ENCODE measurements around the gene M1AP. TPM values are rescaled to one million over a fixed set of nuclear protein-coding genes. Genes with fewer than 3 reads are reported as not detected.
A peak's percentile ranks its signal among the peaks of the same experiment; 100 is the strongest.

M1AP gene
- total RNA-seq, 2 experiments from 2014 or later, result not detected

DNA sequence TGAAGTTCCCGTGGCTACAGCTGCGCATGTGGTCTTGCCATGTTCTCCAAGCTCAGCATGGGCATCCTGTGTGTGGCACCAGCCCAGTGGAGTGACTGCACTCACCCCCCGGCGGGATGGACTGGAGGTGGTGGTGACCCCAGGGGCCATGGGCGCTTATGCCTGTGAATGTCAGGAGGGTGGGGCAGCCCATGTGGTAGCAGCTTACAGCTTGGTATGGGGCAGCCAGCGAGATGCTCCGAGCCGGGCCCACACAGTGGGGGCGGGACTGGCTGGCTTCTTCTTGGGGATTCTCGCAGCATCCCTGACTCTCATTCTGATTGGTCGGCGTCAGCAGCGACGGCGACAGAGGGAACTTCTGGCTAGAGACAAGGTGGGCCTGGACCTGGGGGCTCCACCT is 31.5 kb upstream of the M1AP start:
- no peak for ATAC-seq
- CTCF ChIA-PET, result no interaction called here
- no peaks in the 10 kb centered on the region for H3K36me3 Mint-ChIP-seq (ENCODE audit: low read depth)

DNA sequence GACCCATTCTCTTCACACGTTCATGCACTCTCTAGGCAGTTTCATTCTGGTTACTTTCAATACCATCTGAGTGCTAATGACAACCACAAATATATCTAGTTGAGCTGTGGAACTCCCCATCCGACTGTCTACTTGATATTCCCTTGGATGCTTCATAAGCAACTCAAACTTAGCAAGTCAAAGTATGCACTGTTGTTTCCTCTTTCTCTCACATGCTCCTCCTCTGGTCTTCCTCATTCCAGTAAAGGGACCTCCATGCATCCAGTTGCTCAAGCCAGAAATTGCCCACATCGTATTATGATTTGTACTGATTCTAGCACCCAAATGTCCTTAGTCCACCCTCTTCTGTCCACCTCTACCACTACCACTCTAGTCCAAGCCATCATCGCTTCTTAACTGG is 28.2 kb upstream of the M1AP start:
- Mint-ChIP-seq H3K4me1 (ENCODE audit: low read depth) (no peaks in the 10 kb centered on the region), H3K36me3 (ENCODE audit: low read depth) (no peaks in the 10 kb centered on the region), H3K27ac (no peak overlapping the region), H3K4me3 (no peak overlapping the region), H3K9me3 (ENCODE audit: insufficient read depth) (no peaks in the 10 kb centered on the region), H3K27me3 (ENCODE audit: low read depth) (no peaks in the 10 kb centered on the region)
- ATAC-seq (no peak), DNase-seq (no peak)
- CTCF ChIA-PET, result no interaction called here
- POLR2A ChIA-PET, result no interaction called here

More for the DNA sequence above, 31.5 kb upstream of the M1AP start:
- H3K4me3 Mint-ChIP-seq, result no peak overlapping the region
- POLR2A ChIA-PET, result interaction anchor here (1.0 kb wide), 1 partner anchor 32 kb away, joined by 3 read pairs; the partner anchor contains the start of gene M1AP
- no peaks in the 10 kb centered on the region for H3K27me3 Mint-ChIP-seq (ENCODE audit: low read depth)
- DNase-seq, result no peak
- no peaks in the 10 kb centered on the region for H3K9me3 Mint-ChIP-seq (ENCODE audit: insufficient read depth)
- no peaks in the 10 kb centered on the region for H3K4me1 Mint-ChIP-seq (ENCODE audit: low read depth)
- no peak overlapping the region for H3K27ac Mint-ChIP-seq

DNA sequence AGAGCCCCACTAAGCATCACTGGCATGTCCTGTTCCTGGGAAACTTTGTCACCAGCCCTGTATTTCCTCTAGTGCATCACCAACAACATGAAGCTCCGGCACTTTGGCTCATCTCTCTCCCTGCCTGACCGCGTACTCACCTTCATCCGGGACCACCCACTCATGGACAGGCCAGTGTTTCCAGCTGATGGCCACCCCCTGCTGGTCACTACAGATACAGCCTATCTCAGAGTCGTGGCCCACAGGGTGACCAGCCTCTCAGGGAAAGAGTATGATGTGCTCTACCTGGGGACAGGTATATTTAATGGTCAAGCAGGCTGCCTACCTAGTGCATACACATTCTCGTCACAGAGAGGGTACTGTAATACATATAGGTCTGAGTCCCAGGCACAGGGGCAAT is 27.0 kb upstream of the M1AP start:
- Mint-ChIP-seq H3K36me3 (ENCODE audit: low read depth) (no peaks in the 10 kb centered on the region), H3K9me3 (ENCODE audit: insufficient read depth) (no peaks in the 10 kb centered on the region), H3K4me3 (no peak overlapping the region)

DNA sequence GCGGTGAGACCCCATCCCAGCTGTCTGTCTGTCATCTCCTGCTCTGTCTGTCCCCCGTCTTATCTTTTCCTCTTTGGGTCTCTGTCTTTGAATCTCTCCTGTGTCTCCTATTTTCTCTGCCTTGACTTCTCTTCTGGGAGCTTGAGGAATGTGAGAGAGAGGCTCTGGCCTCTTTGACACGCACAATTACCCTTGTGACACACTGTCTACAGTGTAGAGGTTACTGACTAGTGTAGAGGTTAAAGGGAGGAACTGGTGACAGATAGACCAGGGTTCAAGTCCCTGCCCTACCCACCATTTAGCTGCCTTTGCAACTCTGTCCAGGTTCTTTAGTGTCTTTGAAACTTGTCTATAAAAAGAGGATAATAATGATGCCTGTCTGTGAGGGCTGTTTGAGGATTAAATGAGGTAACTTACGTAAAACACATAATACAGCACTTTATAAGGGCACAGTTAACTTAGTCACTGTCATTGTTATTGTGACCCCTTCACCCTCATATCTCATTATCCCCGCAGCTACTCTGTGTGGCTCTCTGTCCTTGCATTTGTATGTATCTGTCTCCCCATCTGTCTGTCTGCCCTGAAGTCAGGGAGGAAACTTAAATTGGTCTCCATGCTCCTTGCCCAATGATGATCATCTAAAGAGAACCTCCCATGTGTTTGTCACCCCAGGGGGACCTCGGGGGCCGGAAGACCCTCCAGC is 25.8 kb upstream of the M1AP start:
- H3K36me3 Mint-ChIP-seq (ENCODE audit: low read depth), result no peaks in the 10 kb centered on the region
- H3K4me3 Mint-ChIP-seq, result no peak overlapping the region
- no peak overlapping the region for H3K27ac Mint-ChIP-seq
- POLR2A ChIA-PET, result no interaction called here
- H3K9me3 Mint-ChIP-seq (ENCODE audit: insufficient read depth), result no peaks in the 10 kb centered on the region
- no peaks in the 10 kb centered on the region for H3K4me1 Mint-ChIP-seq (ENCODE audit: low read depth)
- ATAC-seq (no peak), DNase-seq (no peak)
- H3K27me3 Mint-ChIP-seq (ENCODE audit: low read depth), result no peaks in the 10 kb centered on the region
- CTCF ChIA-PET, result no interaction called here

More for the DNA sequence above, 27.0 kb upstream of the M1AP start:
- ChIA-PET POLR2A (no interaction called here), CTCF (no interaction called here)
- Mint-ChIP-seq H3K27ac (no peak overlapping the region), H3K4me1 (ENCODE audit: low read depth) (no peaks in the 10 kb centered on the region), H3K27me3 (ENCODE audit: low read depth) (no peaks in the 10 kb centered on the region)
- no peak for DNase-seq
- no peak for ATAC-seq

DNA sequence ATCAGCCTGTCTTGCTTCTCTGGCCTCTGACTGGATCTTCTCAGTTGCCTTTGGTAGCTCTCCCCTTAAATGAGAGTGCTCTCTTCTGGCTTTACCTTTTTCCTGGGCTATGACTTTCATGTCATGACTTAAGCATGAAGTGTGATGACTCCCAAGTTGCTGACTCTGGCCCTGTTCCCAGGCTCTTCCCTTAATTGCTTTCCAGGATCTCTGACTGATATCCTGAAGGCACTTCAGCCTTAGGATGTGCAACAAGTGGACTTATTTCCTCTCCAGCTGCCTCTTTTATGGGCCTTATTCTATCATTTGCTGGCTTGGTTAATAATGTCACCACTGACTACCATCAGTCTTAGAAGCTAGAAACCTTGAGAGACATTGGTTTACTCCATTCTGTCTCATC is 23.3 kb upstream of the M1AP start:
- no peaks in the 10 kb centered on the region for H3K27me3 Mint-ChIP-seq (ENCODE audit: low read depth)
- CTCF ChIA-PET, result no interaction called here

DNA sequence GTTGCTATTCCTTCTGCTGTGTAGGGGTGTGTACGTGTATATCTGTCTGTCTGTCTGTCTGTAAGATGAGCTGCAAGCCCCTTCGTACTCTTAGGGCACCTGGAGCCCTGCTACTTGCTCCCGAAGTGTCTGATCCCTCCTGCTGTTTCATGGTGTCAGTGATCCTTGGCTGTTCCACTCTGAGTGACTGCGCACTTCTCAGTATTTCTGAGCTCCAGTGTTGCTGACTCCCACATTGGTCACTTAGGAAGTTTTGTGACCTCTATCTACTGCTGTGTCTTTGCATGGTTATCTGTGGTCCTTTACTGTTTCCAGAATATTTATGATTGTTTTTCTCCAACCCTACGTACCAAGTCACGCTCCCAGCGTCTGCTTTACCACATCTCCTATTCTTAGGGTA is 22.1 kb upstream of the M1AP start:
- ChIA-PET POLR2A (interaction anchor here (1.0 kb wide), 1 partner anchor 10 kb away, joined by 3 read pairs; no protein-coding TSS in a partner anchor), CTCF (no interaction called here)
- Mint-ChIP-seq H3K4me1 (ENCODE audit: low read depth) (no peaks in the 10 kb centered on the region), H3K9me3 (ENCODE audit: insufficient read depth) (no peaks in the 10 kb centered on the region), H3K36me3 (ENCODE audit: low read depth) (no peaks in the 10 kb centered on the region), H3K27ac (no peak overlapping the region), H3K4me3 (no peak overlapping the region), H3K27me3 (ENCODE audit: low read depth) (no peaks in the 10 kb centered on the region)
- ATAC-seq, result no peak
- DNase-seq, result no peak

More for the DNA sequence above, 23.3 kb upstream of the M1AP start:
- DNase-seq (no peak), ATAC-seq (no peak)
- H3K4me1 Mint-ChIP-seq (ENCODE audit: low read depth), result no peaks in the 10 kb centered on the region
- POLR2A ChIA-PET, result interaction anchor here (1.0 kb wide), 1 partner anchor 11 kb away, joined by 3 read pairs; no protein-coding TSS in a partner anchor
- no peaks in the 10 kb centered on the region for H3K36me3 Mint-ChIP-seq (ENCODE audit: low read depth)
- H3K27ac Mint-ChIP-seq, result no peak overlapping the region
- no peak overlapping the region for H3K4me3 Mint-ChIP-seq
- H3K9me3 Mint-ChIP-seq (ENCODE audit: insufficient read depth), result no peaks in the 10 kb centered on the region

DNA sequence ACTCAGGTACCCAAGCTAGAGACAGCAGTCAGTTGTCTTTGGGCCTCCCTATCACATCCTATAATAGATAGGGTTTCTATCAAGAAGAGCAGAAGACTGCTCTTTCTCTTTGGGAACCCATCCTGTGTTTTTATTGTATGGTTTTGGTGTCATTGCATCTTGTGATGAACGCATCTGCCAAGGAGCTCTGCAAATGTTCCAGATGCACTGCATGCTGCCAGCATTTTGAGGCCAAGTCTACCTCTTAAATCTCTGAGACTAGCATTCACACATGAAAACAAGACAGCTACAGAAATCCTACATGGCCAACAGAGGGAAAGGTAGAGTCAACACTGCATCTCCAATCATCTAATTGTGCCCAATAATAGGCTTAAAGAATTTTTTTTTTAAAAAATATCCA is 20.0 kb upstream of the M1AP start:
- Mint-ChIP-seq H3K36me3 (ENCODE audit: low read depth) (no peaks in the 10 kb centered on the region), H3K27ac (no peak overlapping the region), H3K4me1 (ENCODE audit: low read depth) (no peaks in the 10 kb centered on the region), H3K4me3 (no peak overlapping the region), H3K27me3 (ENCODE audit: low read depth) (no peaks in the 10 kb centered on the region), H3K9me3 (ENCODE audit: insufficient read depth) (no peaks in the 10 kb centered on the region)
- ChIA-PET POLR2A (no interaction called here), CTCF (no interaction called here)
- DNase-seq (no peak), ATAC-seq (no peak)

DNA sequence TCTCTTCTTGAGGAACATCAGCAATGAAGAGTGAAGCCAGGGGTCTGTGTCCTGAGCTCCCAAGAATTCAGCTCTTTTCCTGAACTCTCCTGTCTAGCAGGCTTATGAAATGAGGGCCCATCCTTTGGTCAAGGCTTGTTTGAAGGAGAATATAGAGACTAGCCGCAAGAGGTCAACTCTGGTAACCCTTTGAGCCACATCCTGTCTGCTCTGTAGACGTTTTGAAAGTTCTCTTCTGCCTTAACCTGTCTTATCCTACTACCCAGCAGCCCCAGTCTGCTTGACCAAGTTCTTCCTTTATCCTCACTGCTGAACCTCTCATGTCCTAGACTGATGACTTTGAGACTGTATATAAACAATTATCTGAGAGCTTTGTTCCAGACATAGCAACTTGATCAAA is 11.3 kb upstream of the M1AP start:
- no peak for ATAC-seq
- Mint-ChIP-seq H3K27ac (no peak overlapping the region), H3K36me3 (ENCODE audit: low read depth) (no peaks in the 10 kb centered on the region), H3K4me1 (ENCODE audit: low read depth) (peaks cover 15% of the 10 kb centered on the region), H3K9me3 (ENCODE audit: insufficient read depth) (no peaks in the 10 kb centered on the region), H3K4me3 (no peak overlapping the region), H3K27me3 (ENCODE audit: low read depth) (peaks cover 8% of the 10 kb centered on the region)
- DNase-seq, result no peak
- CTCF ChIA-PET, result no interaction called here
- POLR2A ChIA-PET, result no interaction called here

DNA sequence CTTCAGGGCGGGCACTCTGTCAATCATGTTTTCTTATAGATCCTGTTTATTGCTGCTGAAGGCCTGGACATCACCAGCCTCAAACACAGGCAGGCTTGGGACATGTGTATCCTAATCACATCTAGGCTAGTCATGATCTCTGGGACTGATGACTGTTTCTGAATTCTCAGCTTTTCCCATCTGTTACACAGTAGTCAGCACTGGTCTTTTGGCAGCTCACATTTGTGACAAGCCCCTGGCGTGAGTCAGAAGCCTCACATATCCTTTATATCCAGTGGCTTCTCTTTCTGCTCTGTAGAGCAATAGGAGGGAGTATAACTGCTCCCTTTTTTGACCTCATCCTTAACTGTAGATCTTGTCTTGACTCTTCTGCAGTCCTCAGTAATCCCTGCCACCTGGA is 10.4 kb upstream of the M1AP start:
- CTCF ChIA-PET, result no interaction called here
- Mint-ChIP-seq H3K4me1 (ENCODE audit: low read depth) (peaks cover 19% of the 10 kb centered on the region), H3K27ac (no peak overlapping the region), H3K27me3 (ENCODE audit: low read depth) (peaks cover 8% of the 10 kb centered on the region), H3K9me3 (ENCODE audit: insufficient read depth) (no peaks in the 10 kb centered on the region), H3K36me3 (ENCODE audit: low read depth) (no peaks in the 10 kb centered on the region), H3K4me3 (no peak overlapping the region)
- POLR2A ChIA-PET, result no interaction called here
- DNase-seq (no peak), ATAC-seq (no peak)

DNA sequence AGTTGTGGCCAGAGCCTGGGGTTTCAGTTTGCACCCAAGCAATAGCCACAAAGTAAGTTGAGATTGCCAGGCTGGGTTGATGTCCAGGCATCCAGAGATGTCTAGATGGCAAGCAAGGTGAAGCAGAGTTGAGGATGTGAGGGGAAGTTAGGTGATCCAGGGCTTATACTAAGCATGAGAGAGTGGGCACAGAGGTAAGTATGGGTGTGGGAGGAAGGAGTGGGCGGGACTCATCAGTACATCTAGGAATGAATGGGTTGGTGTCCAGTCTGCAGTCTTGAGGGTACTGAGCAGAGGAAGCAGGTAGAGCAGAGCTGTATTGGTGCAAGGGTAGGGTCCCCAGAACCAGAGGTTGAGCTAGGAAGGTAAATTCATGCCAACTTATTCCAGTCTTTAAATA is 7.4 kb upstream of the M1AP start:
- Mint-ChIP-seq H3K4me1 (ENCODE audit: low read depth) (peaks cover 25% of the 10 kb centered on the region), H3K27me3 (ENCODE audit: low read depth) (peaks cover 17% of the 10 kb centered on the region), H3K9me3 (ENCODE audit: insufficient read depth) (no peaks in the 10 kb centered on the region), H3K27ac (no peak overlapping the region), H3K4me3 (no peak overlapping the region), H3K36me3 (ENCODE audit: low read depth) (no peaks in the 10 kb centered on the region)
- ATAC-seq (no peak), DNase-seq (no peak)
- ChIA-PET CTCF (no interaction called here), POLR2A (interaction anchor here (0.6 kb wide), 1 partner anchor 18 kb away, joined by 3 read pairs; no protein-coding TSS in a partner anchor)

DNA sequence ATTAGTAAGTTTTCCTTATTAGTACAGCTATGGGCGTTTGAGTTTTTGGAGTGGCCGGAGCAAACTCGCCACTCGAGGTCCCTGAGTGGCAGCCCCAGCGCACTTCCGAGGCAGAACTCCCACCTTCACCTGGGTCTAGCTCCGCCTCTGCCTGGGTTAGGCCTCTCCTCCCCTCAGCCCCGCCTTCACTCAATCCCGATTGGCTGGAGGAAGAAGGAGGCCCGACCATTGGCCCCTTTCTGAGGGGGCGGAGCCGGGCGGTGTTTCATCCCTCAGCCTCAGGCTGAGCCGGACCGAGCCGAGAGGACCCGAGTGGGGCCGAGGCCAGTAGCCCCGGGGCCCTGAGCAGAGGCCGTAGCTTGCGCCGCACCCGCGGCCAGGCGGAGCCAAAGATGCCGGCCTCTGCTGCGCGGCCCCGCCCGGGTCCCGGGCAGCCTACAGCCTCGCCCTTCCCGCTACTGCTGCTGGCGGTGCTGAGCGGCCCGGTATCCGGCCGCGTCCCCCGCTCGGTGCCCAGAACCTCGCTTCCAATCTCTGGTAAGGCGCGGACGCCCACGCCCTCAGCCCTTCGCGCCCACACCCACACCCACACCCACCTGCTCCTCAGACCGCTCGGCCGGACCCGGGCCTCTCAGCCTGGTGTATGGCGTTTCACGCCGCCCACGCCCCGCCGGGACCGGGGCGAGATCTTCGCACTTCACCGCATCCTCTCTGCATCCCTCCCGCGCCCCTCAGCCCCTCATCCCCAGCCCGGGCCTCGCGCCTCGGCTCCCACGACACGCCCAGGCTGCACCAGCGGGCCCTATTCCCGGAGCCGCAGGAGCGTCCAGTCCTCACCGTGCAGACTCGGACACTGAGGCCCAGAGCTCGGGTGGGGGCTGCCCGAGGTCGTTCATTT is 6.1 kb upstream of the M1AP start, which contains the start of gene SEMA4F:
Gene SEMA4F (plus strand): TSS at position 263 of the 898 bp plus-strand sequence. CDS start 130 bp downstream, at position 393.
- DNase-seq, result peak; percentile 96
- peak; percentile 99 for ATAC-seq
- Mint-ChIP-seq H3K9me3 (ENCODE audit: insufficient read depth) (no peaks in the 10 kb centered on the region), H3K4me1 (ENCODE audit: low read depth) (peaks cover 20% of the 10 kb centered on the region), H3K27me3 (ENCODE audit: low read depth) (peaks cover 26% of the 10 kb centered on the region), H3K4me3 (peak within 1 kb of the TSS; percentile 80), H3K27ac (peak within 1 kb of the TSS; percentile 2), H3K36me3 (ENCODE audit: low read depth) (no peaks in the 10 kb centered on the region)
- CTCF ChIA-PET, result no interaction called here
- POLR2A ChIA-PET, result interaction anchor here (0.6 to 0.9 kb wide), 2 partner anchors 56 to 195 kb away, joined by 3 to 4 read pairs; no protein-coding TSS in a partner anchor

DNA sequence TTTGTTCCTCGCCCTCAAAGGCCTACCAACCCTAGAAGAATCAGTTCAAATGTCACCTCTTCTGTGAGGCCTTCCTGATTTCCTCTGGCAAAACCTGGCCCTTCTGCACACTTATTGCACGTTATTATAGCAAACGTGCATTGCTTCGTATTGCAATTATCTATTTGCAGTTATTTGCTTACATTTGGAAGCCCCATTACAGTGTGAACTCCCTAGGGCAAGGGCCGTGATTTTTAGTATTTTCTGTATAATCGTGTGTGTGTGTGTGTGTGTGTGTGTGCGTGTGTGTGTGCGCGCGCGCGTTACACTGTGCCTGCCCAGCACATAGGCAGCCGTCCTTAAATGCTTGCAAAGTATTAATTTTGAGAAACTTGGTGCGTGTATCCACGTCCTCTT is 5.5 kb upstream of the M1AP start:
- H3K27ac Mint-ChIP-seq, result no peak overlapping the region
- peaks cover 19% of the 10 kb centered on the region for H3K4me1 Mint-ChIP-seq (ENCODE audit: low read depth)
- H3K27me3 Mint-ChIP-seq (ENCODE audit: low read depth), result peaks cover 29% of the 10 kb centered on the region
- ChIA-PET POLR2A (interaction anchor here (0.6 to 0.9 kb wide), 2 partner anchors 57 to 196 kb away, joined by 3 to 4 read pairs; no protein-coding TSS in a partner anchor), CTCF (no interaction called here)
- DNase-seq (no peak), ATAC-seq (peak; percentile 31)
- H3K4me3 Mint-ChIP-seq, result peak overlapping the region; percentile 80
- H3K36me3 Mint-ChIP-seq (ENCODE audit: low read depth), result no peaks in the 10 kb centered on the region
- no peaks in the 10 kb centered on the region for H3K9me3 Mint-ChIP-seq (ENCODE audit: insufficient read depth)
